Activated CD4-positive, alpha-beta T cell treated with anti-CD3 and anti-CD28 coated beads, Interleukin-2, Interleukin-4, amounts not matched to agents 100 ng/mL and 50 ng/mL, durations not matched to agents 16 hours and 8 hours (primary cell): ENCODE results near the gene BCL2L2.
"Not testable (repeated sequence)": the region's sequence is repeated elsewhere in the genome, so short reads cannot be mapped to it uniquely, and the experiment has no call there.

Experiments used
- DNase-seq: peaks from one replicate; pipeline ENCODE4 v3.0.0-alpha.2; 2020; ENCODE audit warnings: low spot score

Gene BCL2L2

GRCh38 chr14:23324993-23325392, 18.4 kb downstream of the BCL2L2 start:
- DNase-seq, result no peak

- not testable (repeated sequence) for DNase-seq
Measured at GRCh38 chr14:23325746-23326145, 19.1 kb downstream of the BCL2L2 start.

GRCh38 chr14:23326491-23327332, 20.1 kb downstream of the BCL2L2 start:
- DNase-seq, result no peak

GRCh38 chr14:23327947-23328744, 21.5 kb downstream of the BCL2L2 start:
- peak; percentile 82 for DNase-seq

- no peak for DNase-seq
Measured at GRCh38 chr14:23335623-23336022, 29.0 kb downstream of the BCL2L2 start.

- no peak for DNase-seq
Measured at GRCh38 chr14:23339506-23340268, 33.1 kb downstream of the BCL2L2 start.

GRCh38 chr14:23344481-23344880, 37.8 kb downstream of the BCL2L2 start:
- no peak for DNase-seq

- no peak for DNase-seq
Measured at GRCh38 chr14:23345987-23346692, 39.5 kb downstream of the BCL2L2 start.

- DNase-seq, result no peak
Measured at GRCh38 chr14:23346693-23347405, 40.2 kb downstream of the BCL2L2 start.

- no peak for DNase-seq
Measured at GRCh38 chr14:23347406-23348296, 41.0 kb downstream of the BCL2L2 start.

- DNase-seq, result no peak
Measured at GRCh38 chr14:23348297-23348655, 41.6 kb downstream of the BCL2L2 start.

- no peak for DNase-seq
Measured at GRCh38 chr14:23349156-23349845, 42.7 kb downstream of the BCL2L2 start.

- no peak for DNase-seq
Measured at GRCh38 chr14:23351681-23352505, 45.3 kb downstream of the BCL2L2 start.

- DNase-seq, result peak; percentile 35
Measured at GRCh38 chr14:23352506-23353432, 46.1 kb downstream of the BCL2L2 start, which contains the start of gene SLC22A17. SLC22A17 (minus strand) TSS chr14:23352887.

- DNase-seq, result no peak
Measured at GRCh38 chr14:23353433-23353780, 46.8 kb downstream of the BCL2L2 start.

GRCh38 chr14:23354990-23355389, 48.4 kb downstream of the BCL2L2 start:
- no peak for DNase-seq

GRCh38 chr14:23355871-23356435, 49.3 kb downstream of the BCL2L2 start:
- no peak for DNase-seq
